GM21367 (cell line): Measurements from ENCODE around the gene STOML3.
"Not testable (repeated sequence)": the region's sequence is repeated elsewhere in the genome, so short reads cannot be mapped to it uniquely, and the experiment has no call there.

Experiments
- ATAC-seq: cut with Tn5 transposase; IDR thresholded peaks from one replicate; pipeline ENCODE4 v1.9.1; 2021; ENCODE audit not compliant: unreplicated experiment

The STOML3 gene

DNA sequence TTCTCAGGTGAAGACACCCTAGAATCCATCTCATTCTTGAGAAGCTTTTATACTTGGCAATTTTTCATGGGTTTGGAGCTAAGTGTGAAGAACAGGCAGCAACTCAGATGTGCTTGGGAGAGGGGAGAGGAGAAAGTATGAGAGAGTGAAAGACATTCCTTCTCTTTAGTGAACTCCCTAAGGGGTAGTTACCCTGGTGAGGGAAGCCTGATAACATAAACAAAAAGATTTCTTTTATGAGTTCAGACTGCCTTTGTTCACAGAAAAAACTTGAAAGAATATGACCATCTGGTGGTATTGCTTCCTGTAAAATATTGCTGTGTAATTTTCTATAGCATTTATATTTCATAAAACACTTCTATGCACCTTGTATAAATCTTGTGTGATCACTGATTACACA lies at the start of gene STOML3:
TSS of gene STOML3 (minus strand) at position 139 of the 400 bp plus-strand sequence. CDS start at position 29, 110 bp downstream.
- ATAC-seq: no peak

GRCh38 chr13:39040206-39040605 lies 49.6 kb upstream of the STOML3 start:
- ATAC-seq: no peak

DNA sequence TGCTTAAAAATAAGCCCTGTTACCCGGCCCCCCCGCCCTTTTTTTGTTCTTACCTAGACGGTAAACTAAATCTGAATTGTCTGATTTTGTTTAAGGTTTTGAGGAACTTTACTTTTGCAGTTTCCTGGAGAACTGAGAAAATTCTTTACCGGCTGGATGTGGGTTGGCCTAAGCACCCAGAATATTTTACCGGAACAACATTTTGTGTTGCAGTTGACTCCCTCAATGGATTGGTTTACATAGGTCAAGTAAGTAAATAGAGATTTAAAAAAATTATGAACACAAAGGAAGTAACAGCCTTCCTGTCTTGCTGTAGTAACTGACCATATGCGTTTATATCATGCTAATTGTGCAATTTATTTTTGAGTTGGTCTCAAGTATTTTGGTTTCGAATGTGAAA lies 48.4 kb upstream of the STOML3 start:
- no peak for ATAC-seq

DNA sequence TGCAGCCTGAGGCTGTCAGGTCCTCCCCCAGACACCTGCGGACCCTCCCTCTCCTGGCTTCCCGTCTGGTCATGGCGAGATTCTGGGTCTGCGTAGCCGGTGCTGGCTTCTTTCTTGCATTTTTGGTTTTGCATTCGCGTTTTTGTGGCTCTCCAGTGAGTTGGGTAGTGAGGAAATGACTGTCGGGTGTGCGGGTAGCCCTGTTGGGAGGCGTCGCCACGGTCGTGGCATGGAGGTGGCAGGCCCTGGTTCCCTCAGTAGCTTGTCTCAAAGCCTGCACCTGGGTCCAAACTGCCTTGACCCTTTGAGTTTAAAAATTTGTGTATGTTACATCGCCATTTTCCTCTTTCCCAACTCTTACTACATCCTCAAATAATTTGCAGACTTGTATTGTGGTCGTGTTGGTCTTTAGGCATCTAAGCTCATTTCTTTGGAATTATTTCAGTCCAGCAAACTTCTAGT lies 48.0 kb upstream of the STOML3 start:
- ATAC-seq: peak; percentile 21

- ATAC-seq: peak; percentile 69
Measured at GRCh38 chr13:39037880-39038568, 47.4 kb upstream of the STOML3 start, which contains the start of the genes NHLRC3 and PROSER1. NHLRC3 (plus strand) TSS chr13:39038456; CDS start chr13:39038640, 184 bp downstream. PROSER1 (minus strand) TSS chr13:39038089; CDS start chr13:39037242, 847 bp downstream.

GRCh38 chr13:39037410-39037879 lies 46.8 kb upstream of the STOML3 start:
- peak; percentile 13 for ATAC-seq

DNA sequence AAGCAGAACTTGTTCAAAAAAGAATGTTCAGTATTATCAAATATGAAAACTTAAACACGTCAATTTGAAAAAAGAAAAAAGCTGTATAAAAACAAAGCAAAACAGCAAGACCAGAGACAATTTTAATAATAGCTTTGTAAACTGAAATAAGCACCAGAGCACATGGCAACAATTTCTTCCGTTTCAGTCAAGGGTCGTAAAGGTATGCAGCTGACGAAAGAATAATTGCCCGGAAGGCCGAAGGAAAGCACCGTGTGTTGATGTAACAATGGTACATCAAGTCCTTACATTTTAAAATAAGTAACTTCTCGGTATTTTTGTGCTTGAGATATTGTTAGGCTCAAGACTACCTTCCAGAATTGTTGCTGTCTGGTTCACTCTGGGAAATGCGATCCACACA lies 45.6 kb upstream of the STOML3 start:
- ATAC-seq: no peak

- ATAC-seq: no peak
Measured at GRCh38 chr13:39035799-39036198, 45.2 kb upstream of the STOML3 start.

- no peak for ATAC-seq
Measured at GRCh38 chr13:39035204-39035603, 44.6 kb upstream of the STOML3 start.

- ATAC-seq: no peak
Measured at GRCh38 chr13:39034085-39034484, 43.5 kb upstream of the STOML3 start.

- no peak for ATAC-seq
Measured at GRCh38 chr13:39032150-39032549, 41.5 kb upstream of the STOML3 start.

DNA sequence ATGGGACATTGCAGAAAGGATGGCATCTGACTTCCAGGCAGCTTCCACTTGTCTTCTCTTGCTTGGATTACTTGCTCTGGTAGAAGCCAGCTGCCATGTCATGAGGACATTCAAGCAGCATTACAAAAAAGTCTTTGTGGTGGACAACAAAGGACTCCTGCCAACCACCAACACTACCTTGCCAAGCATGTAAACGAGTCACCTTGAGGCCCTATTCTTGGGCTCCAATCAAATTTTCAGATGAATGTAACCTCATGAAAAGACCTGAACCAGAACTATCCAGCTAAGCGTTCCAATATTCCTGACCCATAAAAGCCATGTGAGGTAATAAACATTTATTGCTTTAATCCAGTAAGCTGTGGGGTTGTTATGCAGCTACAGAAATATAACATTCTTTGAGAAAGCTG lies 34.8 kb upstream of the STOML3 start:
- ATAC-seq: no peak

DNA sequence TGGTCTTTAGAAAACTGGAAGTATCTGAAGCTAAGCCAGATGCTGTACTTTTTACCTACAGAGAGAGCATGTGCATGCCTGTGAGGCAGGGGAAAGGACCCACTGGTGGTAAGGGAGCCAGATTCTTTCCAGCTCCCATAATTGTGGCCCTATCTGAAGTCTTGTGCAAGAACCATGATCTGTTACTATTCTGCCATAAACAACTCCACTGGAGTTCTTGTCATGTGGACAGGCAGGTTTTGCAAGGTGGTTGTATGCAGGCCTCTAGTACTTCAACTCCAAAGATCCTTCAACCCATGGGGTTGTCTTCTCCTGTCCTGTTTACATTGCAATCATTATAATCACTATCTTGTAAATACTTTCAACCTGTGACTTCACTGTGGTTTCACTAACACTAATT lies 33.1 kb upstream of the STOML3 start:
- ATAC-seq: no peak

DNA sequence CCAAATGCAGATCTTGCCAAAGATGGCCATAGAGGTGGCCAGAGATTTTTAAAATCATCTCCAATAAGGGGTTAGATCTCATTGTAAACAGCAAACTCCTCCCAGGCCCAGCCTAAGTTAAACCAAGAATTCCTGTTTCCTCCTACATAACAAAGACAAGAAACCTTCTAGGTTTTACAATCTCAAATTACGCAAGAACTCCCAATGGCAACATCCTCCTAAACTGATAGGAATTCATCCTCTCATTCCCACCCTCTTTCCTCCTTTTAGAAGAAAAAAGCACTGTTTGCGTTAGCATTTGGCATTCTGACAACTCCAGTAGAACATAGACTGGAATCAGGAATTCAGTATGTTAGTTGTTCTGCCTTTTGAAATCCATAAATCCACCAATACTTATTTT lies 32.7 kb upstream of the STOML3 start:
- ATAC-seq: no peak

- ATAC-seq: no peak
Measured at GRCh38 chr13:39020853-39021462, 30.3 kb upstream of the STOML3 start.

- ATAC-seq: peak; percentile 77
Measured at GRCh38 chr13:39016787-39017186, 26.2 kb upstream of the STOML3 start.

DNA sequence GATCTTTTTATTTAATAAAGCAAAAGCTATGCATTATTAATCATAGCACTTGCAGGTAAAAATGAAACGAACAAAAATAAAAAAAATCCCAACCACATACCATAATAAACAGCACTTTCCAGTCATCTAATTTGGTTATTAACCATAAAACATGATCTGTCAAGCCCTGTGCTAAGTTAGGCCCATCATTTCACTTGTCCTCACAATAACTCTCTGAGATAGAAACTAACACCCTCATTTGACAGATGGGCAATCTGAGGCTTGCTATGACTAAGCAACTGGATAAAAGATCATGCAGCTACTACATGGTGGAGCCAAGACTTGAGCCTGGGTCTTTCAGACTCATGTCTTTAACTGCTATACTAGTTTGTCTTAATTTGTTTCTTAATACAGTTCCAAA lies 25.5 kb upstream of the STOML3 start:
- peak; percentile 82 for ATAC-seq

- ATAC-seq: no peak
Measured at GRCh38 chr13:39013462-39013861, 22.8 kb upstream of the STOML3 start.

GRCh38 chr13:39012608-39013007 lies 22.0 kb upstream of the STOML3 start:
- ATAC-seq: no peak

- ATAC-seq: not testable (repeated sequence)
Measured at GRCh38 chr13:39006371-39007111, 15.9 kb upstream of the STOML3 start.

DNA sequence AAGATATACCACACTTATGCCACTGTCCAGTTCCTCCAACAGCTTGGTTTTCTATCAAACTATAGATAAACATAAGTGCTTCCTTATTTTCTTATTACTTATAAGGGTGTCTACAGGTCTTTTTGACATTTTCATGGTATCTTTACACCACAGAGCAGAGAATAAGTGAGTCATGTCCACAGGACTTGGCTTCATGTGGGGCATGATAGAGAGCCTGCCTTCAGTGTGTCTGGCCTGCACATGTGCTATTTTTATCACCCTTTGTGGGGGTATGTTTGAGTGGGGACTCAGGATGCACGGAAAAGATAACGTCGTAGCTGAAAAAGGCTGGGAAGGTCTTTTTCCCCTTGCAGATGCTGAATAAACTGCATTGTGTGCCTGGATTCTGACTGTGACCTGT lies 8.1 kb upstream of the STOML3 start:
- no peak for ATAC-seq

GRCh38 chr13:38993381-38993780 lies 2.8 kb upstream of the STOML3 start:
- no peak for ATAC-seq
